ENCODE measurements around the gene MTCH2. TPM values are rescaled to one million over a fixed set of nuclear protein-coding genes. Genes with fewer than 3 reads are reported as not detected.

The MTCH2 gene
- total RNA-seq, 2 experiments from 2014 or later = 70.9 to 100 TPM

DNA sequence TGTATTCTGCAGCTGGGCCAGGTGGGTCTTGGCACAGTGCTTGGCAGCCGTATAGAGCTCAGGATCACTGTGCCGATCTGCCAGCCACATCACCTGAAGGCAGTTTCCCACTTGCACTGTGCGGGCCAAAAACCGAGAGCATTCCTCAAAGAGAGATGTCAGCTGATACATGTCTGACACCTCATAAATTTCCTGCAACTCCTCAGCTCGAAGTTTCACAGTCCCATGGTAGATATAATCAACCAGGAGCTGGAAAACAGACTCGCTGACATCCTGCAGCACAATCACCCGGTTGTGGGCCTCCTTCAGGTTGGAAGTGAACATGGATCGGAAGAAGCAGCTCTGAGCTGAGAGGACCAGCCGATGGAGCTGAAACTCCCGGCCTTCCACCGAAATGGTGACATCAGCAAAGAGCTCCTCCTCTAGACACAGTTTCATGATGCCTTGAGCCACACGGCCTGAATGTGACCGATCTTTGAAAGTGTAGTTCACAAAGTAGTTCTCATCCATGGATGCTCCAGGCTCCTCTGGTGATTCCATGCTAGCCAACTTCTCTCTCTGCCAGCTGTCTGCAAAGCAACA lies 64.8 kb downstream of the MTCH2 start:
- CTCF ChIA-PET = interaction anchor here (0.9 to 2.0 kb wide), 5 partner anchors 11 to 46 kb away, joined by 3 to 19 read pairs (median 4); partner anchors contain the start of gene CELF1
- H3K4me3 Mint-ChIP-seq = peak overlapping the region; percentile 99

DNA sequence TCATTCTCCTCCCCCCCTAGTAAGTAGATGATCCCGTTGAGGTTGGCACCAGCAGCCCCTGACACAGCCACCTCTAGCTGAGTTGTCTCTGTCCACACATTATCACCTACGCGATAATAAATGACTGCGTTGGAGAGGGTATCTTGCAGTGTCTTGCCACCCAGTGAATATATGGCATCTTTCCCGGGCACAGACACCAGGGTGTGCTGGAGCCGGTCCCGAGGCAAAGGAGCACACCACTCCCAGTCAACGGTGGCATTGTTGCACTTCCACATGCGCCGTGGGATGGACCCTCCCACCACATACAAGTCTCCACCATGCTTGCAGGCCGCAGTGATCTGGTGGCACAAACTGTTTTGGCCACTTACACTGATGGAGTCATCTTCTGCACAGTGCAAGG lies 69.0 kb downstream of the MTCH2 start:
- CTCF ChIA-PET = interaction anchor here (0.6 to 1.4 kb wide), 3 partner anchors 9 to 21 kb away, joined by 3 to 7 read pairs (median 5); partner anchors contain the start of gene CELF1
- no peak overlapping the region for H3K4me3 Mint-ChIP-seq
- H3K36me3 Mint-ChIP-seq = peaks cover 57% of the 10 kb centered on the region

More for the DNA sequence above, 64.8 kb downstream of the MTCH2 start:
- Mint-ChIP-seq H3K9me3 (ENCODE audit: low read depth) (no peaks in the 10 kb centered on the region), H3K27me3 (no peaks in the 10 kb centered on the region), H3K27ac (peak overlapping the region; percentile 99), H3K4me1 (peaks cover 42% of the 10 kb centered on the region), H3K36me3 (peaks cover 61% of the 10 kb centered on the region)
- no peak for ATAC-seq
- DNase-seq = no peak

DNA sequence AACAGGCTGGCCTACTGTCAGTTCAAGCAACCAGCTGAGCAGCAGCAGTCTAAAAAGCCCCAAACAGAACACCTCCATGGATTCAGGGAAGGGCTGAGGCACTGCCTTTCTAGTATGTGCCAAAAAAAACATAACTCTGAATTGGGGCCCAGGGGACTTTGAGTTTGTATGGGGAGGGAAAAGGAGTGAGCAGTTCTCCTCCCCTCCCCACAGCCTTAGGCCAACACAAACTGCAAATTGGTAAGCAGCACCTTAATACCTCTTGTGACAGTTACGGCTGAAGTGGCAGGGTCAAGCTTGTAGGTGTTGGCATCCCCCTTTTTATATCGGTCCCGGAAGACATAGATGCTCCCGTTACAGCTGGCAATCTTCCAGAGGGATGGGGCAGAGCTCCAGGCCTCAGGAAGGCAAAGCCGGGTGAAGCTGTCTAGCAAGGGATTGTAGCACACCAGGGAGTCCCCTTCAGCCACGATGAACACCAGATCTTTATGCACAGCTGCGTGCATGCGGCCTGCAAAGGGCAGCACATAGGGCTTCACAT lies 69.6 kb downstream of the MTCH2 start:
- peaks cover 57% of the 10 kb centered on the region for H3K36me3 Mint-ChIP-seq
- DNase-seq (no peak), ATAC-seq (no peak)
- no peak overlapping the region for H3K27ac Mint-ChIP-seq
- peaks cover 22% of the 10 kb centered on the region for H3K4me1 Mint-ChIP-seq
- no peaks in the 10 kb centered on the region for H3K27me3 Mint-ChIP-seq
- CTCF ChIA-PET = interaction anchor here (0.9 to 1.3 kb wide), 2 partner anchors 9 to 20 kb away, joined by 3 to 7 read pairs; partner anchors contain the start of gene CELF1
- H3K9me3 Mint-ChIP-seq (ENCODE audit: low read depth) = no peaks in the 10 kb centered on the region
- no peak overlapping the region for H3K4me3 Mint-ChIP-seq

More for the DNA sequence above, 69.0 kb downstream of the MTCH2 start:
- ATAC-seq (no peak), DNase-seq (no peak)
- H3K9me3 Mint-ChIP-seq (ENCODE audit: low read depth) = no peaks in the 10 kb centered on the region
- no peak overlapping the region for H3K27ac Mint-ChIP-seq
- peaks cover 26% of the 10 kb centered on the region for H3K4me1 Mint-ChIP-seq
- no peaks in the 10 kb centered on the region for H3K27me3 Mint-ChIP-seq

DNA sequence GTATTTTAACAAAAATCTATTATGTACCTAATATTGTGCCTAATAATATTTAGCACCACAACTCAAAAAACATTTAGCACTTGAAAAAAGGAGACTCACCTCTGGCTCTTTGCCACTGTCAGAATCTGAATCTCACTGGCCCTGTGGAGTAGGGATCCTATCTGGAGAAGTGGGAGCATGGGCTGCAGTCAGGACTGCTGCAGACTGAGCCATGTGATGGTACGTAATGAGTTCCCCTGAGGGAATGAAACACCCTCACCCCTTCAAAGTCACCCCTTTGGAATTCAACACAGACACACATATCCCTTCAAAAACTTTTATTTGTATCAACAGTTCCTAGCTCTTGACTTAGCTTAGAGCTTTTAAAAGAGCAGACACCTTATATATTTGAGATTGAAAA lies 70.5 kb downstream of the MTCH2 start:
- H3K27me3 Mint-ChIP-seq = no peaks in the 10 kb centered on the region
- DNase-seq = no peak
- CTCF ChIA-PET = interaction anchor here (1.3 kb wide), 1 partner anchor 19 kb away, joined by 3 read pairs; the partner anchor contains the start of gene CELF1
- H3K9me3 Mint-ChIP-seq (ENCODE audit: low read depth) = no peaks in the 10 kb centered on the region
- no peak overlapping the region for H3K27ac Mint-ChIP-seq
- H3K4me1 Mint-ChIP-seq = peaks cover 14% of the 10 kb centered on the region
- no peak overlapping the region for H3K4me3 Mint-ChIP-seq
- ATAC-seq = no peak
- peaks cover 54% of the 10 kb centered on the region for H3K36me3 Mint-ChIP-seq

DNA sequence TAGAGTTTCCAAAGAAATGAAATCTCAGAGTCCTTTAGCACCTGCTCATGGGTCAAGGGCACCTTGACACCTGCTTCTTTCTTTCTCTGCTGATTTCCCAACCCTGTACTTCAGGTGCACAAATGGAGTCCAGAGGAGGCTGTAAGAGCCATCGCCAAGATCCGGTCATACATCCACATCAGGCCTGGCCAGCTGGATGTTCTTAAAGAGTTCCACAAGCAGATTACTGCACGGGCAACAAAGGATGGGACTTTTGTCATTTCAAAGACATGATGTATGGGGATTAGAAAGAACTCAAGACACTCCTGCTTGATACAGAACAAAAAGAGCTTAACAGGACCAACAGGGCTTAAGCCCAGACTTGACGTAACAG lies 71.0 kb downstream of the MTCH2 start:
- H3K27ac Mint-ChIP-seq = no peak overlapping the region
- CTCF ChIA-PET = interaction anchor here (1.3 kb wide), 1 partner anchor 18 kb away, joined by 3 read pairs; the partner anchor contains the start of gene CELF1
- H3K27me3 Mint-ChIP-seq = no peaks in the 10 kb centered on the region
- ATAC-seq (no peak), DNase-seq (no peak)
- H3K9me3 Mint-ChIP-seq (ENCODE audit: low read depth) = no peaks in the 10 kb centered on the region
- H3K4me3 Mint-ChIP-seq = no peak overlapping the region
- H3K4me1 Mint-ChIP-seq = peaks cover 16% of the 10 kb centered on the region
- H3K36me3 Mint-ChIP-seq = peaks cover 50% of the 10 kb centered on the region

DNA sequence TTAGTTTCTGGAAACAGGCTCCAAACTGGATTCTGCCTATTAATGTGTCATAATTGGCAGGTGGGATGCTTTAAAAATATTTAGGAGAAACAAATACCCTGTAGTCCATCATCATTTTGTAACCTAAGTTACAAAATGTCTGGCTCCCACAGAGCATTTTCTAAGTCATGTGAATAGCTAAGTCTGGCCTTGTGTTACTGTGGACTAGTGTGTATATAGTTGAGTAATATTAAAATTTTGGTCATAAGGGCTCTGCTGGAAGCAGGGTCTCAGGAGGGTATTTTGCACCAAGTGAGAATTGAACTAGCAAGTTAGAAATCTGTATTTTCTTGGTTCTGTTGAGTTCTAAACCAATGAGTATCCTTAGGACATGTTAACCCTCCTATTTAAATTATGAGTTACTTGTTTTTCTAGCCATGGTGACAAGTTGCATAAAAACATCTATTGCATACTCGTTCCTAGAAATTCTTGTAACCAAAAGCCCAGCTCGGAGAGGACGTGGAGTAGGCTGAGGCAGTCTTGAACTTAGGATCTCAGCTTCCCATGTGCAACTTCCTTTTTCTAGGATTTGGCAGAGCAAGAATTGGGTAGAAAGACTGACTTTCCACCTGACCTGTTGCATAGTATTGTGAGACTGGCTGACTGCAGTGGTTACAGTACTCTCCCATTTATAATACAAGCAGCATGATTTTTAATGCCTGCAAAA lies 71.6 kb downstream of the MTCH2 start:
- Mint-ChIP-seq H3K4me3 (no peak overlapping the region), H3K27ac (no peak overlapping the region), H3K36me3 (peaks cover 47% of the 10 kb centered on the region), H3K4me1 (peaks cover 17% of the 10 kb centered on the region), H3K27me3 (no peaks in the 10 kb centered on the region), H3K9me3 (ENCODE audit: low read depth) (no peaks in the 10 kb centered on the region)
- CTCF ChIA-PET = interaction anchor here (0.6 to 0.7 kb wide), 2 partner anchors 35 to 59 kb away, joined by 3 to 4 read pairs; no protein-coding TSS in a partner anchor
- DNase-seq = no peak
- no peak for ATAC-seq

DNA sequence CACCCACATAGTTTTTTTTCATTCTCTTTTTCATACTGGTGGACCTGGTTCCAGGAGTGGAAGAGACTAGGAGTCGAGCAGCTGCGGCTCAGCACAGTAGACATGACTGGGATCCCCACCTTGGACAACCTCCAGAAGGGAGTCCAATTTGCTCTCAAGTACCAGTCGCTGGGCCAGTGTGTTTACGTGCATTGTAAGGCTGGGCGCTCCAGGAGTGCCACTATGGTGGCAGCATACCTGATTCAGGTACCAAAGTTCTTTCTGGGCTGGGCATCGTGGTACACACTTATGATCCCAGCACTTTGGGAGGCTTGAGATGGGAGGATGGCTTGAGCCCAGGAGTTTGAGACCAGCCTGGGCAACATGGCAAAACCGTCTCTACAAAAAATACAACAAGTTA lies 72.7 kb downstream of the MTCH2 start:
- H3K4me3 Mint-ChIP-seq = no peak overlapping the region
- CTCF ChIA-PET = interaction anchor here (1.2 kb wide), 1 partner anchor 13 kb away, joined by 3 read pairs; no protein-coding TSS in a partner anchor

More for the DNA sequence above, 72.7 kb downstream of the MTCH2 start:
- no peak for ATAC-seq
- no peak overlapping the region for H3K27ac Mint-ChIP-seq
- H3K36me3 Mint-ChIP-seq = peaks cover 39% of the 10 kb centered on the region
- DNase-seq = no peak
- H3K4me1 Mint-ChIP-seq = peaks cover 19% of the 10 kb centered on the region
- no peaks in the 10 kb centered on the region for H3K27me3 Mint-ChIP-seq
- no peaks in the 10 kb centered on the region for H3K9me3 Mint-ChIP-seq (ENCODE audit: low read depth)

Other genes starting within 250 kb of the MTCH2 start
- gene SLC39A13, start 234.0 kb downstream of the MTCH2 start, total RNA-seq = 10 to 100 TPM; 18.2 to 22.1 TPM
- gene PSMC3, start 216.1 kb downstream of the MTCH2 start, total RNA-seq = 100 to 1,000 TPM; 150 to 164 TPM
- under 1 TPM; 0.16 to 0.79 TPM for gene RAPSN, start 193.4 kb downstream of the MTCH2 start, total RNA-seq
- gene CELF1, start 89.4 kb downstream of the MTCH2 start, total RNA-seq = 100 to 1,000 TPM; 108 to 118 TPM
- gene PTPMT1, start 77.0 kb downstream of the MTCH2 start, total RNA-seq = 10 to 100 TPM; 48.4 to 50.2 TPM
- gene KBTBD4, start 63.6 kb downstream of the MTCH2 start, total RNA-seq = 10 to 100 TPM; 17.7 to 19.0 TPM
- 100 to 1,000 TPM; 110 to 127 TPM for gene NDUFS3, start 63.5 kb downstream of the MTCH2 start, total RNA-seq
- under 1 TPM in 1 of 2 experiments, not detected in 1; 0.21 TPM for gene FAM180B, start 55.9 kb downstream of the MTCH2 start, total RNA-seq
- gene C1QTNF4, start 48.1 kb downstream of the MTCH2 start, total RNA-seq = under 1 TPM in 1 of 2 experiments, not detected in 1; 0.23 TPM
- 10 to 100 TPM in 1 of 2 experiments, 1 to 10 TPM in 1; 5.6 to 10.3 TPM for gene AGBL2, start 72.8 kb upstream of the MTCH2 start, total RNA-seq
- gene FNBP4, start 124.8 kb upstream of the MTCH2 start, total RNA-seq = 100 to 1,000 TPM; 142 to 182 TPM
- 10 to 100 TPM; 60.0 to 64.6 TPM for gene NUP160, start 205.8 kb upstream of the MTCH2 start, total RNA-seq

Data from activated CD8-positive, alpha-beta memory T cell treated with anti-CD3 and anti-CD28 coated beads, Interleukin-2, amount 10 ng/mL, durations not matched to agents 7 days and 5 days (primary cell).